Neuron (in vitro differentiated cells): ENCODE results near the gene PRMT2.
"Not testable (repeated sequence)": the region's sequence is repeated elsewhere in the genome, so short reads cannot be mapped to it uniquely, and the experiment has no call there.

ENCODE experiments used
- H2AFZ ChIP-seq: one replicate; pipeline ENCODE4 v1.6.1; 2013; ENCODE audit warnings: low read depth, mild to moderate bottlenecking, inconsistent platforms, low read length, moderate library complexity
- H3K27me3 ChIP-seq: one replicate; pipeline ENCODE4 v1.6.1; 2013; ENCODE audit warnings: low read length; ENCODE audit not compliant: insufficient read depth
- H3K36me3 ChIP-seq: one replicate; pipeline ENCODE4 v1.6.1; 2013; ENCODE audit warnings: low read length; ENCODE audit not compliant: insufficient read depth
- H3K4me1 ChIP-seq: one replicate; pipeline ENCODE4 v1.6.1; 2013; ENCODE audit warnings: low read length; ENCODE audit not compliant: insufficient read depth
- H3K4me3 ChIP-seq: 2 replicates; pipeline ENCODE4 v1.5.1; 2013; ENCODE audit warnings: mild to moderate bottlenecking, low read length, moderate library complexity
- H3K9me3 ChIP-seq: one replicate; pipeline ENCODE4 v1.6.1; 2013; ENCODE audit warnings: low read length

Gene PRMT2

GRCh38 chr21:46668904-46669303 is 33.4 kb downstream of the PRMT2 start:
- not testable (repeated sequence) for H3K4me3 ChIP-seq, H2AFZ ChIP-seq, H3K27me3 ChIP-seq, H3K4me1 ChIP-seq
- Histone ChIP-seq H3K9me3 (peaks cover 21% of the 10 kb centered on the region), H3K36me3 (peaks cover 19% of the 10 kb centered on the region)

DNA sequence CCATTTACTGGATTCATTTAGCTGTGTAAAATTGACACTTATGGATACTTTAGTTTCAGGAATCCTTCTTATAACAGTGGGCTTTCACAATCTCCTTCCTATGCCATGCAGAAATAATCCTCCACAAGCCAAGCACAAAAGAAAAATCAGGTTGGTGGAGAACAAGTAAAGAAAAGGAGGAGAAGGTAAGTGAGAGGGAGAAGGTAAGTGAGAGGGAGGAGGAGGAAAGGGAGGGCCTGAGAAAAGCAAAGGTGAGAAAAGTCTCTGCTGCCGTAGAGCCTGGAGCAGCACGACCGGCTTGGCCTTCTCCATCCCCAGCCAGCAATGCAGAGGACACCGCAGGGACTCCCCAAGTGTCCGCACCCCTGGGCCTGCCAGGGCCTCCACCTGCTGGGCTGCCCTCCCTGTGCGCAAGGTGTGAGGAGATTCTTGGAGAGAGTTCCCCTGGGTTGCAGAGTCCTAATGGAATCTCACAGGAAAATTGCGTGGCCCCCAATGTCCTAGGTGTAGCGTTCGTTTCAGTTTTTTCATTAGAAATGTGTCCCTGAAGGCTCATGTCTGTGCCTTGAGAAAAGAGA is 39.0 kb downstream of the PRMT2 start:
- H3K4me3 ChIP-seq = no peak overlapping the region
- no peaks in the 10 kb centered on the region for H3K36me3 ChIP-seq
- no peaks in the 10 kb centered on the region for H3K9me3 ChIP-seq
- no peak overlapping the region for H2AFZ ChIP-seq
- H3K4me1 ChIP-seq = peaks cover 9% of the 10 kb centered on the region
- no peaks in the 10 kb centered on the region for H3K27me3 ChIP-seq

DNA sequence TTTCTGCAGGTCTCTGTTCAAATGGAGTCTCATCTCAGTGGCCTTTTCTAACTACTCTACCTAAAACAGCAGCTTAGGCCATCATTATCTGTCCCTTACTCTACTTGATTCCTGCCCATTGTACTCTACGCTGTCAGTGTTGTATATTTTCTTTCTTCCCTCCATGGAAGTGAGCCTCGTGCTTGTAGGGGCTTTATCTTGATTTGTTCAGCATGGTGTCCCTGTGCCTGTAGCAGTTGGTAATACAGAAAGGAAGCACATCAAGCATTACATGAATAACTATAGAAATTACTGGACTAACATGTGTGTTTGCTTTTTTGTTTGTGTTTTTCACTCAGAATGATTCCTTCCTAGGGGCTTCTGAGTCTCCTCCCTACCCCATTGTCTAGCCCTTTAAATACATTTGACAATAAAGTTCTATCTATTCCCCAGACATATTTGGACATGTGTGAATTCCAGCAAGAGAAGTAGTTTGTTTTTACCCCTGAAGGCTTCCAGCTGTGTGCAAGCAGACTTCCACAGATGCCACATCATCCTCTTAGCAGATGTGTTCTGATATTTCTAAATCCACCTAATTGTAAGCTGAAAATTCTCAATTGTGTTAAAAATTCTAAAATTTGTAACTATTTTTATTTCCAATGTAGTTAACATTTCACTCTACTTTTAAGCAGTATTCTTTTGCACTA is 40.3 kb downstream of the PRMT2 start:
- Histone ChIP-seq H3K27me3 (no peaks in the 10 kb centered on the region), H3K9me3 (no peaks in the 10 kb centered on the region), H3K36me3 (no peaks in the 10 kb centered on the region), H3K4me3 (no peak overlapping the region), H3K4me1 (peaks cover 11% of the 10 kb centered on the region), H2AFZ (no peak overlapping the region)

GRCh38 chr21:46676542-46676941 is 41.1 kb downstream of the PRMT2 start:
- not testable (repeated sequence) for H3K4me3 ChIP-seq, H3K27me3 ChIP-seq, H2AFZ ChIP-seq, H3K9me3 ChIP-seq, H3K36me3 ChIP-seq
- peaks cover 11% of the 10 kb centered on the region for H3K4me1 ChIP-seq

- peaks cover 11% of the 10 kb centered on the region for H3K4me1 ChIP-seq
- not testable (repeated sequence) for H3K4me3 ChIP-seq, H2AFZ ChIP-seq, H3K27me3 ChIP-seq, H3K36me3 ChIP-seq, H3K9me3 ChIP-seq
These were observed 46.1 kb downstream of the PRMT2 start for GRCh38 chr21:46681593-46681992.

GRCh38 chr21:46698652-46699051 is 63.2 kb downstream of the PRMT2 start:
- H2AFZ ChIP-seq, H3K4me1 ChIP-seq, H3K27me3 ChIP-seq, H3K4me3 ChIP-seq, H3K9me3 ChIP-seq, H3K36me3 ChIP-seq: not testable (repeated sequence)

GRCh38 chr21:46699104-46699503 is 63.6 kb downstream of the PRMT2 start:
- H3K4me1 ChIP-seq, H3K27me3 ChIP-seq, H2AFZ ChIP-seq, H3K36me3 ChIP-seq, H3K4me3 ChIP-seq, H3K9me3 ChIP-seq: not testable (repeated sequence)
